SK-N-SH (cell line): ENCODE results near the gene THOP1. TPM values are rescaled to one million over a fixed set of nuclear protein-coding genes. Genes with fewer than 3 reads are reported as not detected.

Source experiments
- CTCF ChIA-PET: fragments of 300-600, 350-600 bp; formaldehyde crosslinking; extraction: SDS; loops from one replicate; lab custom pipeline; 2021; lab: Yijun Ruan, JAX
- POLR2A ChIA-PET: fragments of 350-600 bp; sonication (Branson Sonifier 250); formaldehyde crosslinking; extraction: SDS; loops from one replicate; lab custom pipeline; 2020; ENCODE audit warnings: antibody characterized with exemption, inconsistent platforms; lab: Yijun Ruan, JAX
- DNase-seq: peaks from one replicate; pipeline ENCODE4 v3.0.0; 2012
- H2AFZ ChIP-seq: fragments of 200-600 bp; sonication (generic); 2 replicates; pipeline ENCODE4 v1.8.1; 2016; ENCODE audit warnings: antibody characterized with exemption, mild to moderate bottlenecking, low read depth
- H3F3A ChIP-seq: fragments of 200-600 bp; sonication (generic); replicated peaks from 2 replicates; pipeline ENCODE3; 2016; ENCODE audit warnings: antibody characterized with exemption, mild to moderate bottlenecking; ENCODE audit not compliant: insufficient read depth
- H3K27ac ChIP-seq, 2 experiments: fragments of 200-500 bp in 1 of 2; fragments of 200-600 bp in 1 of 2; sonication (Bioruptor generic) in 1 of 2; sonication (generic), shearing (Covaris generic) in 1 of 2; 2 replicates each; pipeline versions ENCODE4 v1.5.1 to v1.6.1; 2014 to 2016; ENCODE audit warnings: low read depth in 2 of 2, inconsistent platforms in 1 of 2, low read length in 1 of 2, mild to moderate bottlenecking in 1 of 2, mixed read lengths in 1 of 2
- H3K27me3 ChIP-seq: fragments of 200-600 bp; sonication (generic), shearing (Covaris generic); 2 replicates; pipeline ENCODE4 v1.6.1; 2016; ENCODE audit warnings: mixed run types; ENCODE audit not compliant: insufficient read depth
- H3K36me3 ChIP-seq, 2 experiments: fragments of 200-500 bp in 1 of 2; fragments of 200-600 bp in 1 of 2; sonication (Bioruptor generic) in 1 of 2; sonication (generic) in 1 of 2; replicated peaks in 1 of 2; 2 replicates each; pipeline versions ENCODE3 to v1.5.1; 2014 to 2016; ENCODE audit warnings: low read length in 1 of 2, mild to moderate bottlenecking in 1 of 2; ENCODE audit not compliant: insufficient read depth in 2 of 2, control insufficient read depth in 1 of 2
- H3K4me1 ChIP-seq, 2 experiments: fragments of 200-500 bp in 1 of 2; fragments of 200-600 bp in 1 of 2; sonication (Bioruptor generic) in 1 of 2; sonication (generic), shearing (Covaris generic) in 1 of 2; 2 replicates each; pipeline versions ENCODE4 v1.5.1 to v1.6.1; 2014 to 2016; ENCODE audit warnings: low read depth in 1 of 2, low read length in 1 of 2, mixed run types in 1 of 2; ENCODE audit not compliant: insufficient read depth in 2 of 2, control insufficient read depth in 1 of 2
- H3K4me2 ChIP-seq: fragments of 200-600 bp; sonication (generic), shearing (Covaris generic); 2 replicates; pipeline ENCODE4 v1.6.1; 2017; ENCODE audit warnings: mixed run types
- H3K4me3 ChIP-seq, 2 experiments: fragments of 200-500 bp in 1 of 2; fragments of 200-600 bp in 1 of 2; sonication (Bioruptor generic) in 1 of 2; sonication (generic), shearing (Covaris generic) in 1 of 2; 2 replicates each; pipeline versions ENCODE4 v1.5.1 to v1.8.1; 2014 to 2016; ENCODE audit warnings: low read depth in 2 of 2, inconsistent platforms in 1 of 2, low read length in 1 of 2, mild to moderate bottlenecking in 1 of 2, mixed read lengths in 1 of 2, moderate library complexity in 1 of 2
- H3K79me2 ChIP-seq: fragments of 200-600 bp; sonication (generic); 2 replicates; pipeline ENCODE4 v1.8.1; 2017; ENCODE audit warnings: mild to moderate bottlenecking; ENCODE audit not compliant: insufficient read depth
- H3K9ac ChIP-seq: fragments of 200-600 bp; sonication (generic); 2 replicates; pipeline ENCODE4 v1.6.1; 2017; ENCODE audit warnings: mixed run types
- H3K9me2 ChIP-seq: fragments of 200-600 bp; sonication (generic); 2 replicates; pipeline ENCODE4 v1.6.1; 2017; ENCODE audit warnings: mixed run types
- H3K9me3 ChIP-seq: fragments of 200-600 bp; sonication (generic); 2 replicates; pipeline ENCODE4 v1.6.1; 2017; ENCODE audit warnings: mixed run types, mild to moderate bottlenecking, moderate library complexity
- H4K20me1 ChIP-seq: fragments of 200-600 bp; sonication (generic); 2 replicates; pipeline ENCODE4 v1.6.1; 2017; ENCODE audit warnings: mild to moderate bottlenecking, mixed run types; ENCODE audit not compliant: insufficient read depth
- CHD2 ChIP-seq: fragments of 150-350 bp; IDR thresholded peaks from 2 replicates; pipeline ENCODE4 v1.6.1; 2018; ENCODE audit warnings: low read length; ENCODE audit not compliant: partially characterized antibody
- FOSL2 ChIP-seq: IDR thresholded peaks from 2 replicates; pipeline ENCODE4 v1.4.0; 2012; ENCODE audit warnings: low read depth, mild to moderate bottlenecking, moderate library complexity, borderline replicate concordance
- FOXJ3 ChIP-seq: sonication (generic); formaldehyde crosslinking; IDR thresholded peaks from 2 replicates; pipeline ENCODE4 v1.5.1; 2020; ENCODE audit warnings: mild to moderate bottlenecking, missing genetic modification reagents
- FOXM1 ChIP-seq: IDR thresholded peaks from 2 replicates; pipeline ENCODE4 v1.4.0; 2012; ENCODE audit warnings: low read depth, mild to moderate bottlenecking
- GABPA ChIP-seq: IDR thresholded peaks from 2 replicates; pipeline ENCODE4 v1.4.0; 2012; ENCODE audit warnings: low read depth, mild to moderate bottlenecking
- JUND ChIP-seq: IDR thresholded peaks from 2 replicates; pipeline ENCODE4 v1.4.0; 2012
- NRF1 ChIP-seq: IDR thresholded peaks from 2 replicates; pipeline ENCODE4 v1.6.1; 2012; ENCODE audit warnings: low read depth, mild to moderate bottlenecking, low read length
- POLR2AphosphoS5 ChIP-seq: IDR thresholded peaks from 2 replicates; pipeline ENCODE4 v1.6.1; 2012; ENCODE audit warnings: low read depth, low read length
- RCOR1 ChIP-seq: fragments of 150-350 bp; IDR thresholded peaks from 2 replicates; pipeline ENCODE4 v1.6.1; 2017; ENCODE audit warnings: antibody characterized with exemption, low read length
- RFX5 ChIP-seq: IDR thresholded peaks from 2 replicates; pipeline ENCODE4 v1.6.1; 2012; ENCODE audit warnings: mild to moderate bottlenecking, improper control_type of control experiment, low read length
- SIN3A ChIP-seq: IDR thresholded peaks from 2 replicates; pipeline ENCODE4 v1.6.1; 2012; ENCODE audit warnings: low read depth, mild to moderate bottlenecking, low read length, moderate library complexity, borderline replicate concordance
- SMC3 ChIP-seq: IDR thresholded peaks from 2 replicates; pipeline ENCODE4 v1.6.1; 2012; ENCODE audit warnings: low read depth, low read length, improper control_type of control experiment
- TAF1 ChIP-seq: IDR thresholded peaks from 2 replicates; pipeline ENCODE4 v1.6.1; 2012; ENCODE audit warnings: low read depth, mild to moderate bottlenecking, low read length, moderate library complexity, borderline replicate concordance
- TCF12 ChIP-seq: IDR thresholded peaks from 2 replicates; pipeline ENCODE4 v1.4.0; 2012
- WGBS: methylation state at CpG from one replicate; pipeline ENCODE4 v1.1.6; 2017; ENCODE audit warnings: low lambda C conversion rate; 5-methylcytosine and 5-hydroxymethylcytosine counted together
- polyA plus RNA-seq, 3 experiments: library from polyadenylated mRNA; depleted of rRNA; stranded (reverse); fragments of >200 nt; gene quantifications; 2 replicates each; pipeline ENCODE4 v1.2.3, GENCODE V29; 2012
- TF ChIP-seq, protein P1 (sequence below): IDR thresholded peaks from 2 replicates; pipeline ENCODE4 v1.6.1; 2012; ENCODE audit warnings: mild to moderate bottlenecking, low read depth, low read length, moderate library complexity
- TF ChIP-seq, protein P2 (sequence below): IDR thresholded peaks from 2 replicates; pipeline ENCODE4 v1.4.0; 2012; ENCODE audit warnings: low read depth, borderline replicate concordance
- TF ChIP-seq, protein P3 (sequence below): IDR thresholded peaks from 2 replicates; pipeline ENCODE4; 2012
- TF ChIP-seq, protein P4 (sequence below): fragments of 200-600 bp; sonication (generic); IDR thresholded peaks from 2 replicates; pipeline ENCODE4 v1.6.1; 2017; ENCODE audit warnings: antibody characterized with exemption, mild to moderate bottlenecking, moderate library complexity

THOP1 gene
- polyA plus RNA-seq, 1 of the 3 experiments (the other 2 are of a cell fraction), result 138 TPM

DNA sequence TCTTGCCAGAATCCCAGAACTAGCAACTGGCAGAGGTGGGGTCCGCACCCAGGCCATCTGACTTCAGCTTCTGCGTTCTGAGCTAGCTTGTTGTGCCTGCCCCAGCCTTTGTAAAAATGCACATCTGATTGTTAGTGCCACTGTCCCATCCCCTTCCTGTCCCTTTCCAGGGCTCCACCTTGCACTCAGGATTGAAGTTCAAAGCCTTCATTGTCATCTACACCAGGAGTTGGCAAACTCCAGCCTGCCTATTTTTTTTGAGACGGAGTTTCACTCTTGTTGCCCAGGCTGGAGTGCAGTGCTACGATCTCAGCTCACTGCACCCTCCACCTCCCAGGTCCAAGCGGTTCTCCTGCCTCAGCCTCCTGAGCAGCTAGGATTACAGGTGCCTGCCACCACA, 2.9 kb downstream of the THOP1 start:
- Histone ChIP-seq H3K9ac (no peak overlapping the region), H3K4me2 (no peak overlapping the region), H2AFZ (no peak overlapping the region), H3F3A (peaks cover 12% of the 10 kb centered on the region), H3K27ac (no peak overlapping the region), H3K36me3 (peaks cover 4 to 16% of the 10 kb centered on the region in 2 experiments), H3K4me1 (peaks cover 0 to 12% of the 10 kb centered on the region in 2 experiments; a peak in 1 of 4 replicates), H3K79me2 (peaks cover 49% of the 10 kb centered on the region), H3K9me2 (no peaks in the 10 kb centered on the region), H3K4me3 (no peak overlapping the region), H4K20me1 (no peaks in the 10 kb centered on the region), H3K9me3 (no peaks in the 10 kb centered on the region), H3K27me3 (no peaks in the 10 kb centered on the region)
- TF ChIP-seq TCF12 (no peak), SIN3A (no peak), FOXM1 (no peak), NRF1 (no peak), POLR2AphosphoS5 (no peak), RCOR1 (no peak), JUND (no peak), CHD2 (no peak)
- TF ChIP-seq, protein P1, sequence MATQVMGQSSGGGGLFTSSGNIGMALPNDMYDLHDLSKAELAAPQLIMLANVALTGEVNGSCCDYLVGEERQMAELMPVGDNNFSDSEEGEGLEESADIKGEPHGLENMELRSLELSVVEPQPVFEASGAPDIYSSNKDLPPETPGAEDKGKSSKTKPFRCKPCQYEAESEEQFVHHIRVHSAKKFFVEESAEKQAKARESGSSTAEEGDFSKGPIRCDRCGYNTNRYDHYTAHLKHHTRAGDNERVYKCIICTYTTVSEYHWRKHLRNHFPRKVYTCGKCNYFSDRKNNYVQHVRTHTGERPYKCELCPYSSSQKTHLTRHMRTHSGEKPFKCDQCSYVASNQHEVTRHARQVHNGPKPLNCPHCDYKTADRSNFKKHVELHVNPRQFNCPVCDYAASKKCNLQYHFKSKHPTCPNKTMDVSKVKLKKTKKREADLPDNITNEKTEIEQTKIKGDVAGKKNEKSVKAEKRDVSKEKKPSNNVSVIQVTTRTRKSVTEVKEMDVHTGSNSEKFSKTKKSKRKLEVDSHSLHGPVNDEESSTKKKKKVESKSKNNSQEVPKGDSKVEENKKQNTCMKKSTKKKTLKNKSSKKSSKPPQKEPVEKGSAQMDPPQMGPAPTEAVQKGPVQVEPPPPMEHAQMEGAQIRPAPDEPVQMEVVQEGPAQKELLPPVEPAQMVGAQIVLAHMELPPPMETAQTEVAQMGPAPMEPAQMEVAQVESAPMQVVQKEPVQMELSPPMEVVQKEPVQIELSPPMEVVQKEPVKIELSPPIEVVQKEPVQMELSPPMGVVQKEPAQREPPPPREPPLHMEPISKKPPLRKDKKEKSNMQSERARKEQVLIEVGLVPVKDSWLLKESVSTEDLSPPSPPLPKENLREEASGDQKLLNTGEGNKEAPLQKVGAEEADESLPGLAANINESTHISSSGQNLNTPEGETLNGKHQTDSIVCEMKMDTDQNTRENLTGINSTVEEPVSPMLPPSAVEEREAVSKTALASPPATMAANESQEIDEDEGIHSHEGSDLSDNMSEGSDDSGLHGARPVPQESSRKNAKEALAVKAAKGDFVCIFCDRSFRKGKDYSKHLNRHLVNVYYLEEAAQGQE, result no peak
- TF ChIP-seq, protein P2, sequence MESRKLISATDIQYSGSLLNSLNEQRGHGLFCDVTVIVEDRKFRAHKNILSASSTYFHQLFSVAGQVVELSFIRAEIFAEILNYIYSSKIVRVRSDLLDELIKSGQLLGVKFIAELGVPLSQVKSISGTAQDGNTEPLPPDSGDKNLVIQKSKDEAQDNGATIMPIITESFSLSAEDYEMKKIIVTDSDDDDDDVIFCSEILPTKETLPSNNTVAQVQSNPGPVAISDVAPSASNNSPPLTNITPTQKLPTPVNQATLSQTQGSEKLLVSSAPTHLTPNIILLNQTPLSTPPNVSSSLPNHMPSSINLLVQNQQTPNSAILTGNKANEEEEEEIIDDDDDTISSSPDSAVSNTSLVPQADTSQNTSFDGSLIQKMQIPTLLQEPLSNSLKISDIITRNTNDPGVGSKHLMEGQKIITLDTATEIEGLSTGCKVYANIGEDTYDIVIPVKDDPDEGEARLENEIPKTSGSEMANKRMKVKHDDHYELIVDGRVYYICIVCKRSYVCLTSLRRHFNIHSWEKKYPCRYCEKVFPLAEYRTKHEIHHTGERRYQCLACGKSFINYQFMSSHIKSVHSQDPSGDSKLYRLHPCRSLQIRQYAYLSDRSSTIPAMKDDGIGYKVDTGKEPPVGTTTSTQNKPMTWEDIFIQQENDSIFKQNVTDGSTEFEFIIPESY, result no peak
- TF ChIP-seq, protein P3, sequence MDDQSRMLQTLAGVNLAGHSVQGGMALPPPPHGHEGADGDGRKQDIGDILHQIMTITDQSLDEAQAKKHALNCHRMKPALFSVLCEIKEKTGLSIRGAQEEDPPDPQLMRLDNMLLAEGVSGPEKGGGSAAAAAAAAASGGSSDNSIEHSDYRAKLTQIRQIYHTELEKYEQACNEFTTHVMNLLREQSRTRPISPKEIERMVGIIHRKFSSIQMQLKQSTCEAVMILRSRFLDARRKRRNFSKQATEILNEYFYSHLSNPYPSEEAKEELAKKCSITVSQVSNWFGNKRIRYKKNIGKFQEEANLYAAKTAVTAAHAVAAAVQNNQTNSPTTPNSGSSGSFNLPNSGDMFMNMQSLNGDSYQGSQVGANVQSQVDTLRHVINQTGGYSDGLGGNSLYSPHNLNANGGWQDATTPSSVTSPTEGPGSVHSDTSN, result no peak
- POLR2A ChIA-PET, result interaction anchor here (0.5 to 1.1 kb wide), 2 partner anchors 15 to 48 kb away, joined by 3 read pairs; partner anchors contain the start of gene SLC39A3
- no peak for DNase-seq
- 95% methylated on average over 5 of the region's 5 CpGs for WGBS
- CTCF ChIA-PET, result interaction anchor here (1.6 to 3.4 kb wide), 2 partner anchors 31 to 39 kb away, joined by 5 to 13 read pairs; partner anchors contain the start of gene ZNF554

DNA sequence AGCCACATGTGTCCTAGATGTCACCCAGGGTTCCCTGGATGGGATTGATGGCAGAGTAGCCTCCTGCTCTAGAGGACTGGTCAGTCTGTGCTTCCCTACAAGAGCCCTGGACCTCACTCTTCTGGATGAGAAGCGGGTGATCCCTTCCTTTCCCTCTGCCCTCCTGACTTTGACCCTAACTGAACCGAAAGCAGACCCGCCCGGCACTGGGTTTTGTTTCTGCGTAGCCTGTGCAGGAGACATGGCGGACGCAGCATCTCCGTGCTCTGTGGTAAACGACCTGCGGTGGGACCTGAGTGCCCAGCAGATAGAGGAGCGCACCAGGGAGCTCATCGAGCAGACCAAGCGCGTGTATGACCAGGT, 4.9 kb downstream of the THOP1 start:
- no peaks in the 10 kb centered on the region for H3K9me2 ChIP-seq
- ChIA-PET POLR2A (no interaction called here), CTCF (no interaction called here)
- H3K36me3 ChIP-seq, result peaks cover 11 to 17% of the 10 kb centered on the region in 2 experiments
- H3F3A ChIP-seq, result no peaks in the 10 kb centered on the region
- no peaks in the 10 kb centered on the region for H3K9me3 ChIP-seq
- no peak overlapping the region for H3K4me3 ChIP-seq
- no peaks in the 10 kb centered on the region for H3K27me3 ChIP-seq
- no peaks in the 10 kb centered on the region; the same call in 1 of the 2 replicates for H4K20me1 ChIP-seq
- no peak overlapping the region for H3K4me2 ChIP-seq
- peaks cover 49% of the 10 kb centered on the region for H3K79me2 ChIP-seq
- no peak overlapping the region for H3K27ac ChIP-seq
- no peak for DNase-seq
- no peak overlapping the region for H2AFZ ChIP-seq
- H3K9ac ChIP-seq, result no peak overlapping the region
- H3K4me1 ChIP-seq, result peaks cover 0 to 6% of the 10 kb centered on the region in 2 experiments; a peak in 1 of 4 replicates
- 83% methylated on average over 6 of the region's 14 CpGs for WGBS
- TF ChIP-seq SMC3 (no peak), FOXM1 (no peak), GABPA (no peak), RFX5 (no peak), NRF1 (no peak), FOSL2 (no peak), TAF1 (no peak), FOXJ3 (CRISPR knock-in tag) (no peak)
- TF ChIP-seq, protein P2, result no peak
- TF ChIP-seq, protein P4, sequence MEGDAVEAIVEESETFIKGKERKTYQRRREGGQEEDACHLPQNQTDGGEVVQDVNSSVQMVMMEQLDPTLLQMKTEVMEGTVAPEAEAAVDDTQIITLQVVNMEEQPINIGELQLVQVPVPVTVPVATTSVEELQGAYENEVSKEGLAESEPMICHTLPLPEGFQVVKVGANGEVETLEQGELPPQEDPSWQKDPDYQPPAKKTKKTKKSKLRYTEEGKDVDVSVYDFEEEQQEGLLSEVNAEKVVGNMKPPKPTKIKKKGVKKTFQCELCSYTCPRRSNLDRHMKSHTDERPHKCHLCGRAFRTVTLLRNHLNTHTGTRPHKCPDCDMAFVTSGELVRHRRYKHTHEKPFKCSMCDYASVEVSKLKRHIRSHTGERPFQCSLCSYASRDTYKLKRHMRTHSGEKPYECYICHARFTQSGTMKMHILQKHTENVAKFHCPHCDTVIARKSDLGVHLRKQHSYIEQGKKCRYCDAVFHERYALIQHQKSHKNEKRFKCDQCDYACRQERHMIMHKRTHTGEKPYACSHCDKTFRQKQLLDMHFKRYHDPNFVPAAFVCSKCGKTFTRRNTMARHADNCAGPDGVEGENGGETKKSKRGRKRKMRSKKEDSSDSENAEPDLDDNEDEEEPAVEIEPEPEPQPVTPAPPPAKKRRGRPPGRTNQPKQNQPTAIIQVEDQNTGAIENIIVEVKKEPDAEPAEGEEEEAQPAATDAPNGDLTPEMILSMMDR, result no peak
